HG02642 (cell line): ENCODE measurements around the gene CALCB.

Experiments used
- ATAC-seq: cut with Tn5 transposase; IDR thresholded peaks from one replicate; pipeline ENCODE4 v1.9.1; 2021; ENCODE audit warnings: mild to moderate bottlenecking; ENCODE audit not compliant: unreplicated experiment, poor library complexity

CALCB gene

GRCh38 chr11:15114501-15115475 is 41.4 kb downstream of the CALCB start, which contains the start of gene INSC:
Gene INSC (plus strand): TSS chr11:15114923. CDS start chr11:15149175, 34,252 bp downstream.
- ATAC-seq: no peak

GRCh38 chr11:15115686-15116085 is 42.3 kb downstream of the CALCB start:
- no peak for ATAC-seq

- no peak for ATAC-seq
Measured at GRCh38 chr11:15117751-15118150, 44.4 kb downstream of the CALCB start.

- ATAC-seq: no peak
Measured at GRCh38 chr11:15118431-15118830, 45.0 kb downstream of the CALCB start.

- no peak for ATAC-seq
Measured at GRCh38 chr11:15119352-15119751, 46.0 kb downstream of the CALCB start.

- no peak for ATAC-seq
Measured at GRCh38 chr11:15119826-15120225, 46.4 kb downstream of the CALCB start.

- no peak for ATAC-seq
Measured at GRCh38 chr11:15123849-15124248, 50.5 kb downstream of the CALCB start.

- no peak for ATAC-seq
Measured at GRCh38 chr11:15124528-15124927, 51.1 kb downstream of the CALCB start.

GRCh38 chr11:15127341-15127740 is 53.9 kb downstream of the CALCB start:
- ATAC-seq: no peak
